GM18499 (cell line): ENCODE results near the gene UPK1B.
A peak's percentile ranks its signal among the peaks of the same experiment; 100 is the strongest.
"Not testable (repeated sequence)": the region's sequence is repeated elsewhere in the genome, so short reads cannot be mapped to it uniquely, and the experiment has no call there.

Experiments
- ATAC-seq: cut with Tn5 transposase; IDR thresholded peaks from one replicate; pipeline ENCODE4 v1.9.1; 2021; ENCODE audit warnings: moderate number of reproducible peaks; ENCODE audit not compliant: insufficient read depth, unreplicated experiment

Gene UPK1B

GRCh38 chr3:119220970-119221667 lies 47.7 kb downstream of the UPK1B start:
- ATAC-seq: no peak

- no peak for ATAC-seq
Observed at GRCh38 chr3:119221779-119222320, 48.5 kb downstream of the UPK1B start.

- no peak for ATAC-seq
Observed at GRCh38 chr3:119222391-119222790, 49.0 kb downstream of the UPK1B start.

- no peak for ATAC-seq
Observed at GRCh38 chr3:119223511-119223910, 50.1 kb downstream of the UPK1B start.

GRCh38 chr3:119225121-119225520 lies 51.7 kb downstream of the UPK1B start:
- no peak for ATAC-seq

GRCh38 chr3:119227070-119227850 lies 53.9 kb downstream of the UPK1B start:
- ATAC-seq: no peak

GRCh38 chr3:119228373-119229145 lies 55.2 kb downstream of the UPK1B start:
- no peak for ATAC-seq

- no peak for ATAC-seq
Observed at GRCh38 chr3:119229190-119229589, 55.8 kb downstream of the UPK1B start.

GRCh38 chr3:119230071-119230470 lies 56.7 kb downstream of the UPK1B start:
- ATAC-seq: no peak

GRCh38 chr3:119230745-119231144 lies 57.3 kb downstream of the UPK1B start:
- no peak for ATAC-seq

- ATAC-seq: no peak
Observed at GRCh38 chr3:119234610-119235009, 61.2 kb downstream of the UPK1B start.

- no peak for ATAC-seq
Observed at GRCh38 chr3:119235151-119235550, 61.8 kb downstream of the UPK1B start.

- ATAC-seq: no peak
Observed at GRCh38 chr3:119236756-119237155, 63.4 kb downstream of the UPK1B start.

- no peak for ATAC-seq
Observed at GRCh38 chr3:119237299-119237698, 63.9 kb downstream of the UPK1B start.

- ATAC-seq: no peak
Observed at GRCh38 chr3:119238363-119238762, 65.0 kb downstream of the UPK1B start.

GRCh38 chr3:119239206-119239820 lies 65.9 kb downstream of the UPK1B start:
- ATAC-seq: no peak

- peak; percentile 4 for ATAC-seq
Observed at GRCh38 chr3:119240101-119240590, 66.7 kb downstream of the UPK1B start.

- ATAC-seq: peak; percentile 56
Observed at GRCh38 chr3:119240591-119241434, 67.4 kb downstream of the UPK1B start, which contains the start of gene B4GALT4. B4GALT4 (minus strand) TSS chr3:119240878; CDS start chr3:119230099, 10,779 bp downstream.

- not testable (repeated sequence) for ATAC-seq
Observed at GRCh38 chr3:119242387-119243057, 69.1 kb downstream of the UPK1B start.
